HEK293 (cell line): Measurements from ENCODE around the gene FASTK.

Experiments
- CTCF ChIA-PET: fragments of 350-600 bp; formaldehyde crosslinking; extraction: SDS; loops from one replicate; lab custom pipeline; 2021; ENCODE audit warnings: antibody characterized with exemption; lab: Yijun Ruan, JAX
- POLR2A ChIA-PET: fragments of 300-600 bp; formaldehyde crosslinking; extraction: SDS; loops from one replicate; lab custom pipeline; 2020; ENCODE audit warnings: antibody characterized with exemption, inconsistent platforms; lab: Yijun Ruan, JAX
- H3K27ac ChIP-seq: fragments of 200-500 bp; sonication (Bioruptor generic); 2 replicates; pipeline ENCODE4 v1.5.1; 2014; ENCODE audit warnings: low read depth, low read length, control low read depth, inconsistent platforms; ENCODE audit errors: extremely low read depth
- H3K36me3 ChIP-seq, 2 experiments: fragments of 200-500 bp in 1 of 2; sonication (Bioruptor generic) in 1 of 2; 1 replicate in 1 of 2; 2 replicates in 1 of 2; pipeline ENCODE4 v1.5.1; 2014 to 2017; ENCODE audit warnings: inconsistent platforms in 2 of 2, low read length in 2 of 2; ENCODE audit not compliant: control insufficient read depth in 2 of 2, insufficient read depth in 1 of 2
- H3K4me1 ChIP-seq: fragments of 200-500 bp; sonication (Bioruptor generic); 2 replicates; pipeline ENCODE4 v1.5.1; 2014; ENCODE audit warnings: mild to moderate bottlenecking, low read length, inconsistent platforms; ENCODE audit not compliant: control insufficient read depth, insufficient read depth
- H3K4me3 ChIP-seq: 2 replicates; pipeline ENCODE4 v1.5.1; 2011; ENCODE audit warnings: low read depth, mild to moderate bottlenecking, control low read depth, low read length, moderate library complexity
- H3K9me3 ChIP-seq: fragments of 200-500 bp; sonication (Bioruptor generic); 2 replicates; pipeline ENCODE4 v1.5.1; 2014; ENCODE audit warnings: low read depth, low read length, inconsistent platforms; ENCODE audit not compliant: control insufficient read depth, insufficient read depth
- BCL11A ChIP-seq: fragments of 450-650 bp; formaldehyde crosslinking; IDR thresholded peaks from 2 replicates; pipeline ENCODE4 v1.5.1; 2016; ENCODE audit warnings: low read depth, missing biosample characterization, missing genetic modification characterization
- CTCF ChIP-seq: fragments of 450-650 bp; formaldehyde crosslinking; IDR thresholded peaks from 2 replicates; pipeline ENCODE4 v1.5.1; 2016; ENCODE audit warnings: missing biosample characterization, missing genetic modification characterization
- HIC1 ChIP-seq: fragments of 450-650 bp; formaldehyde crosslinking; IDR thresholded peaks from 2 replicates; pipeline ENCODE4 v1.5.1; 2016; ENCODE audit warnings: missing biosample characterization, missing genetic modification characterization
- HOXD13 ChIP-seq: sonication (generic); formaldehyde crosslinking; IDR thresholded peaks from 2 replicates; pipeline ENCODE4 v1.8.0; 2022; ENCODE audit warnings: missing genetic modification reagents, borderline replicate concordance
- KLF7 ChIP-seq: fragments of 450-650 bp; formaldehyde crosslinking; IDR thresholded peaks from 2 replicates; pipeline ENCODE4 v1.5.1; 2016; ENCODE audit warnings: missing biosample characterization, missing genetic modification characterization, borderline replicate concordance
- SP3 ChIP-seq: fragments of 450-650 bp; formaldehyde crosslinking; IDR thresholded peaks from 2 replicates; pipeline ENCODE4 v1.5.1; 2016; ENCODE audit warnings: missing biosample characterization, missing genetic modification characterization
- ZBTB26 ChIP-seq: fragments of 450-650 bp; formaldehyde crosslinking; optimal IDR thresholded peaks from 2 replicates; pipeline ENCODE3; 2016; ENCODE audit warnings: missing biosample characterization, mild to moderate bottlenecking, missing genetic modification characterization
- ZNF140 ChIP-seq: fragments of 450-650 bp; formaldehyde crosslinking; IDR thresholded peaks from 2 replicates; pipeline ENCODE4 v1.5.1; 2016; ENCODE audit warnings: missing biosample characterization, missing genetic modification characterization
- ZNF175 ChIP-seq: fragments of 450-650 bp; formaldehyde crosslinking; IDR thresholded peaks from 2 replicates; pipeline ENCODE4 v1.5.1; 2016; ENCODE audit warnings: missing biosample characterization, missing genetic modification characterization
- ZNF211 ChIP-seq: fragments of 450-650 bp; formaldehyde crosslinking; IDR thresholded peaks from 2 replicates; pipeline ENCODE4 v1.5.1; 2016; ENCODE audit warnings: low read depth, missing biosample characterization, missing genetic modification characterization
- ZNF223 ChIP-seq: fragments of 450-650 bp; formaldehyde crosslinking; IDR thresholded peaks from 2 replicates; pipeline ENCODE4 v1.5.1; 2016; ENCODE audit warnings: missing biosample characterization, missing genetic modification characterization
- ZNF266 ChIP-seq: fragments of 450-650 bp; formaldehyde crosslinking; IDR thresholded peaks from 2 replicates; pipeline ENCODE4 v1.5.1; 2016; ENCODE audit warnings: missing biosample characterization, missing genetic modification characterization, low read depth
- ZNF324 ChIP-seq: fragments of 450-650 bp; formaldehyde crosslinking; IDR thresholded peaks from 2 replicates; pipeline ENCODE4 v1.5.1; 2016; ENCODE audit warnings: missing biosample characterization, missing genetic modification characterization
- ZNF391 ChIP-seq: fragments of 450-650 bp; formaldehyde crosslinking; IDR thresholded peaks from 2 replicates; pipeline ENCODE4 v1.5.1; 2016; ENCODE audit warnings: low read depth, missing biosample characterization, missing genetic modification characterization, borderline replicate concordance
- ZNF558 ChIP-seq: fragments of 450-650 bp; formaldehyde crosslinking; IDR thresholded peaks from 2 replicates; pipeline ENCODE4 v1.5.1; 2016; ENCODE audit warnings: missing biosample characterization, missing genetic modification characterization
- ZNF561 ChIP-seq: fragments of 450-650 bp; IDR thresholded peaks from 2 replicates; pipeline ENCODE4 v1.5.1; 2018; ENCODE audit warnings: missing biosample characterization, missing genetic modification characterization, borderline replicate concordance
- ZNF626 ChIP-seq: fragments of 450-650 bp; sonication (Bioruptor Pico); formaldehyde crosslinking; IDR thresholded peaks from 2 replicates; pipeline ENCODE4 v1.5.1; 2018; ENCODE audit warnings: missing biosample characterization, missing genetic modification characterization, inconsistent platforms
- ZNF701 ChIP-seq: fragments of 450-650 bp; formaldehyde crosslinking; IDR thresholded peaks from 2 replicates; pipeline ENCODE4 v1.5.1; 2016; ENCODE audit warnings: missing biosample characterization, missing genetic modification characterization
- ZNF747 ChIP-seq: fragments of 450-650 bp; formaldehyde crosslinking; IDR thresholded peaks from 2 replicates; pipeline ENCODE4 v1.5.1; 2016; ENCODE audit warnings: missing biosample characterization, missing genetic modification characterization
- TF ChIP-seq, protein P1 (sequence below): fragments of 450-650 bp; formaldehyde crosslinking; IDR thresholded peaks from 2 replicates; pipeline ENCODE4 v1.5.1; 2016; ENCODE audit warnings: missing biosample characterization, missing genetic modification characterization

Gene FASTK

DNA sequence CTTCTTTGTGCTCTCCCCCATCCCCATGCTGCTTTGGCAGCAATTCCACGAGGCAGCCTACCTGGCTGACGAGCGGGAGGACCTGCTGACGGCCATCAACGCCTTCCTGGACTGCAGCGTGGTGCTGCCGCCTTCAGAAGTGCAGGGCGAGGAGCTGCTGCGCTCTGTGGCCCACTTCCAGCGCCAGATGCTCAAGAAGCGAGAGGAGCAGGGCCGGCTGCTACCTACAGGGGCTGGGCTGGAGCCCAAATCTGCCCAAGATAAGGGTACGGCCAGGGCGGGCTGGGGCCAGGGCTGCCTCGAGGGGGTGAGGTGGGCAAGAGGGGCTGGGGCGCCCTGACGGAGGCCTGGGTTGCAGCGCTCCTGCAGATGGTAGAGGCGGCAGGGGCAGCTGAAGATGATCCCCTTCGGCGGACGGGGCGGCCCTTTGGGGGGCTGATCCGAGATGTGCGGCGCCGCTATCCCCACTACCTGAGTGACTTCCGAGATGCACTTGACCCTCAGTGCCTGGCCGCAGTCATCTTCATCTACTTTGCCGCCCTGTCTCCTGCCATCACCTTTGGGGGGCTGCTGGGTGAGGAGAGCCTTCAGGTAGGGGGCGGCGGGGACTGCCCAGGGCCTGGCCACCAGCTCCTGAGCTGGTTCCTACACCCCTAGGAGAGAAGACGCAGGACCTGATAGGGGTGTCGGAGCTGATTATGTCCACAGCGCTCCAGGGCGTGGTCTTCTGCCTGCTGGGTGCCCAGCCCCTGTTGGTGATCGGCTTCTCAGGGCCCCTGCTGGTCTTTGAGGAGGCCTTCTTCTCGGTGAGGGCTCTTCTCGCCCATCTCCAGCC, 9.4 kb downstream of the FASTK start:
- POLR2A ChIA-PET, result interaction anchor here (0.6 to 1.1 kb wide), 4 partner anchors 9 to 42 kb away, joined by 3 to 4 read pairs (median 4); partner anchors contain the start of gene FASTK
- H3K9me3 ChIP-seq, result no peaks in the 10 kb centered on the region
- TF ChIP-seq ZNF324, result no peak
- no peak for TF ChIP-seq ZNF561 (tag by site-specific recombination)
- TF ChIP-seq ZNF211 (tag by site-specific recombination), result no peak
- TF ChIP-seq ZNF747 (tag by site-specific recombination), result no peak
- TF ChIP-seq HOXD13 (CRISPR knock-in tag), result no peak
- TF ChIP-seq ZNF558 (tag by site-specific recombination), result no peak
- no peak for TF ChIP-seq SP3
- no peak for TF ChIP-seq ZNF701 (tag by site-specific recombination)
- TF ChIP-seq, protein P1, sequence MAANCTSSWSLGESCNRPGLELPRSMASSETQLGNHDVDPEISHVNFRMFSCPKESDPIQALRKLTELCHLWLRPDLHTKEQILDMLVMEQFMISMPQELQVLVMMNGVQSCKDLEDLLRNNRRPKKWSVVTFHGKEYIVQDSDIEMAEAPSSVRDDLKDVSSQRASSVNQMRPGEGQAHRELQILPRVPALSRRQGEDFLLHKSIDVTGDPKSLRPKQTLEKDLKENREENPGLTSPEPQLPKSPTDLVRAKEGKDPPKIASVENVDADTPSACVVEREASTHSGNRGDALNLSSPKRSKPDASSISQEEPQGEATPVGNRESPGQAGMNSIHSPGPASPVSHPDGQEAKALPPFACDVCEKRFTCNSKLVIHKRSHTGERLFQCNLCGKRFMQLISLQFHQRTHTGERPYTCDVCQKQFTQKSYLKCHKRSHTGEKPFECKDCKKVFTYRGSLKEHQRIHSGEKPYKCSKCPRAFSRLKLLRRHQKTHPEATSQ (tag by site-specific recombination), result no peak
- TF ChIP-seq ZNF391 (tag by site-specific recombination), result no peak
- TF ChIP-seq, all 188 proteins: peak for 0
- peaks cover 18 to 87% of the 10 kb centered on the region in 2 experiments for H3K36me3 ChIP-seq
- H3K27ac ChIP-seq, result no peak overlapping the region
- CTCF ChIA-PET, result interaction anchor here (1.5 kb wide), 1 partner anchor 40 kb away, joined by 7 read pairs; no protein-coding TSS in a partner anchor
- H3K4me3 ChIP-seq, result no peak overlapping the region
- no peaks in the 10 kb centered on the region for H3K4me1 ChIP-seq

DNA sequence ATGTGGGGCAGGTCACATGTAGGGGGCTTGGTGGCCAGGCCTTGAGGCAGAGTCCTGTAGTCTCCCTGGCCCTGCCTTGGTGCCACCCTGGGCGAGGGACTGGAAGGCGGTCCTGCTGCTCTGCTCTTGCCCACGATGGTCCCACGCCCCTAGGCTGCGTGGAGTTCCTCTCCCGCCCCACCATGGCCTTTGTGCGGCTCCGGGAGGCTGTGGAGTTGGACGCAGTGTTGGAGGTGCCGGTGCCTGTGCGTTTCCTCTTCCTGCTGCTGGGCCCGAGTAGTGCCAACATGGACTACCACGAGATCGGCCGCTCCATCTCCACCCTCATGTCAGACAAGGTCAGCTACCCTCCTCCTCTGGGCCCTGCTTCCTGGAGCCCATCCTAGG, 10.0 kb downstream of the FASTK start:
- no peak overlapping the region for H3K4me3 ChIP-seq
- POLR2A ChIA-PET, result interaction anchor here (0.5 to 1.1 kb wide), 2 partner anchors 8 to 93 kb away, joined by 4 to 6 read pairs; no protein-coding TSS in a partner anchor
- no peaks in the 10 kb centered on the region for H3K4me1 ChIP-seq
- no peaks in the 10 kb centered on the region for H3K9me3 ChIP-seq
- TF ChIP-seq HIC1 (tag by site-specific recombination) (0 out of 2 replicates have a peak, but pooled peaks have one; percentile 19), ZNF266 (tag by site-specific recombination) (no peak)
- H3K27ac ChIP-seq, result no peak overlapping the region
- H3K36me3 ChIP-seq, result peaks cover 18 to 87% of the 10 kb centered on the region in 2 experiments
- CTCF ChIA-PET, result no interaction called here

DNA sequence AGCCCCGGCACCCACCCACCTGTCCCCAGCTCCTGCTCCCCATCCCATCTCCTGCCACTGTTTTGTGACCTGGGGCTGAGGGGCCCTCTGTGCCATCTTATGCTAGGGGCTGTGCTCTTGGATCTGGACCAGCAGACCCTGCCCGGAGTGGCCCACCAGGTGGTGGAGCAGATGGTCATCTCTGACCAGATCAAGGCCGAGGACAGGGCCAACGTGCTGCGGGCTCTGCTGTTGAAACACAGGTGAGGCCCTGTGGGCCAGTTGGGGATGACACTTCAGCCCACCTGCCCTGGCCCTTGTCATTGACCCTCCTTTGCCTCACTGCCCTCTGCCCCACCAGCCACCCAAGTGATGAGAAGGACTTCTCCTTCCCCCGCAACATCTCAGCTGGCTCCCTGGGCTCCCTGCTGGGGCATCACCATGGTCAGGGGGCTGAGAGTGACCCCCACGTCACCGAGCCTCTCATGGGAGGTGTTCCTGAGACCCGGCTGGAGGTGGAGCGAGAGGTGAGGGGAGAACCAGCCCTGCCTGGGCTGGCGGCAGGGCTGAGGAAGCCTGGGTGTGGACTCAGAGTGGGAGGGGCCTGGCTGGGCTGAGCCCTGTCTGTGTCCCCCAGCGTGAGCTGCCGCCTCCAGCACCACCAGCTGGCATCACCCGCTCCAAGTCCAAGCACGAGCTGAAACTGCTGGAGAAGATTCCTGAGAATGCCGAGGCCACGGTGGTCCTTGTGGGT, 10.6 kb downstream of the FASTK start:
- no peaks in the 10 kb centered on the region for H3K9me3 ChIP-seq
- H3K4me3 ChIP-seq, result no peak overlapping the region
- ChIA-PET POLR2A (interaction anchor here (0.5 to 1.1 kb wide), 2 partner anchors 7 to 92 kb away, joined by 4 to 6 read pairs; no protein-coding TSS in a partner anchor), CTCF (interaction anchor here (1.0 kb wide), 1 partner anchor 52 kb away, joined by 4 read pairs; no protein-coding TSS in a partner anchor)
- H3K27ac ChIP-seq, result no peak overlapping the region
- H3K4me1 ChIP-seq, result no peaks in the 10 kb centered on the region
- peaks cover 18 to 87% of the 10 kb centered on the region in 2 experiments for H3K36me3 ChIP-seq
- TF ChIP-seq ZNF175 (tag by site-specific recombination), result no peak
- TF ChIP-seq ZNF223 (tag by site-specific recombination), result no peak
- no peak for TF ChIP-seq BCL11A
- TF ChIP-seq CTCF (tag by site-specific recombination), result no peak
- TF ChIP-seq, protein P1 (tag by site-specific recombination), result no peak
- TF ChIP-seq ZBTB26 (tag by site-specific recombination), result no peak
- no peak for TF ChIP-seq ZNF140 (tag by site-specific recombination)
- TF ChIP-seq KLF7 (tag by site-specific recombination), result no peak
- no peak for TF ChIP-seq ZNF626 (tag by site-specific recombination)
